Keratinocyte (primary cell): ENCODE results near the gene PCSK2. TPM values are rescaled to one million over a fixed set of nuclear protein-coding genes. Genes with fewer than 3 reads are reported as not detected.

Source experiments
- DNase-seq: peaks from one replicate; pipeline ENCODE4 v3.0.0-alpha.2; 2011; ENCODE audit warnings: low read depth, missing footprints, low spot score
- FAIRE-seq: peaks from 2 replicates; lab custom pipeline; 2011; peaks lifted over from hg19 to GRCh38; lab: Jason Lieb, UNC
- H2AFZ ChIP-seq: 2 replicates; pipeline ENCODE4 v1.6.0; 2012; ENCODE audit warnings: low read length, control low read depth, inconsistent platforms; ENCODE audit not compliant: control insufficient read depth
- H3K27ac ChIP-seq: 2 replicates; pipeline ENCODE4 v1.5.1; 2011; ENCODE audit warnings: low read length; ENCODE audit not compliant: control insufficient read depth, insufficient read depth
- H3K27me3 ChIP-seq: 3 replicates; pipeline ENCODE4 v1.6.0; 2011; ENCODE audit warnings: low read length; ENCODE audit not compliant: control insufficient read depth, insufficient read depth; ENCODE audit errors: extremely low read depth
- H3K36me3 ChIP-seq, 2 experiments: 2 replicates in 1 of 2; 3 replicates in 1 of 2; pipeline ENCODE4 v1.5.1; 2011; ENCODE audit warnings: low read length in 2 of 2, mild to moderate bottlenecking in 1 of 2; ENCODE audit not compliant: control insufficient read depth in 2 of 2, insufficient read depth in 2 of 2; ENCODE audit errors: extremely low read depth in 1 of 2
- H3K4me1 ChIP-seq: 3 replicates; pipeline ENCODE4 v1.5.1; 2011; ENCODE audit warnings: low read length; ENCODE audit not compliant: control insufficient read depth, insufficient read depth; ENCODE audit errors: extremely low read depth
- H3K4me2 ChIP-seq: 3 replicates; pipeline ENCODE4 v1.6.0; 2011; ENCODE audit warnings: low read depth, low read length; ENCODE audit not compliant: control insufficient read depth, insufficient read depth; ENCODE audit errors: extremely low read depth
- H3K4me3 ChIP-seq, 3 experiments: fragments of 200-600 bp in 1 of 3; sonication (generic) in 1 of 3; 2 replicates in 2 of 3; 3 replicates in 1 of 3; pipeline ENCODE4 v1.5.1; 2011 to 2016; ENCODE audit warnings: low read length in 3 of 3, mild to moderate bottlenecking in 3 of 3, control low read depth in 2 of 3, inconsistent platforms in 1 of 3, low read depth in 1 of 3, mixed read lengths in 1 of 3, mixed run types in 1 of 3, moderate library complexity in 1 of 3; ENCODE audit not compliant: control insufficient read depth in 2 of 3, insufficient read depth in 2 of 3; ENCODE audit errors: extremely low read depth in 1 of 3
- H3K79me2 ChIP-seq: 2 replicates; pipeline ENCODE4 v1.6.0; 2012; ENCODE audit warnings: low read length; ENCODE audit not compliant: control insufficient read depth, insufficient read depth
- H3K9ac ChIP-seq: 3 replicates; pipeline ENCODE4 v1.6.0; 2011; ENCODE audit warnings: low read length; ENCODE audit not compliant: control insufficient read depth, insufficient read depth; ENCODE audit errors: extremely low read depth
- H3K9me1 ChIP-seq: 3 replicates; pipeline ENCODE4 v1.6.0; 2011; ENCODE audit warnings: low read length; ENCODE audit not compliant: control insufficient read depth, insufficient read depth; ENCODE audit errors: extremely low read depth
- H3K9me3 ChIP-seq: 2 replicates; pipeline ENCODE4 v1.5.1; 2012; ENCODE audit warnings: low read depth, low read length; ENCODE audit not compliant: control insufficient read depth
- H4K20me1 ChIP-seq: 3 replicates; pipeline ENCODE4 v1.6.0; 2011; ENCODE audit warnings: low read length; ENCODE audit not compliant: control insufficient read depth, insufficient read depth; ENCODE audit errors: extremely low read depth
- CTCF ChIP-seq, 3 experiments: IDR thresholded peaks in 1 of 3; conservative IDR thresholded peaks in 1 of 3; optimal IDR thresholded peaks in 1 of 3; 2 replicates in 2 of 3; 3 replicates in 1 of 3; pipeline versions ENCODE3 to v1.5.1; 2011; ENCODE audit warnings: low read length in 3 of 3, mild to moderate bottlenecking in 3 of 3, moderate library complexity in 2 of 3, control low read depth in 1 of 3, inconsistent platforms in 1 of 3; ENCODE audit not compliant: insufficient read depth in 2 of 3; ENCODE audit errors: extremely low read depth in 1 of 3
- EZH2 ChIP-seq: IDR thresholded peaks from one replicate; pipeline ENCODE4 v1.6.1; 2012; ENCODE audit warnings: inconsistent platforms, mild to moderate bottlenecking, low read length, moderate library complexity
- dilution Hi-C: fragments of 300-500 bp; cut with MboI; formaldehyde crosslinking; loops from one replicate; pipeline ENCODE4 v1.7.0; 2020; ENCODE audit warnings: low sequenced_read_pairs; ENCODE audit not compliant: extremely low pct_ligation_motif_present
- polyA plus RNA-seq, 5 experiments: library from polyadenylated mRNA; depleted of rRNA in 3 of 5; stranded (reverse) in 3 of 5; stranded (forward) in 1 of 5; unstranded in 1 of 5; fragments of >200 nt; gene quantifications; 1 replicate in 1 of 5; 2 replicates in 3 of 5; 3 replicates in 1 of 5; pipeline versions ENCODE4 v1.2.1 to v1.2.3, GENCODE V29; 2011 to 2012; ENCODE audit warnings: missing spikeins in 2 of 5, low read depth in 1 of 5, low replicate concordance in 1 of 5

Gene PCSK2
- polyA plus RNA-seq, 1 donor (not counting 4 experiments of a cell fraction or from before 2014, with no cell fraction given): not detected

DNA sequence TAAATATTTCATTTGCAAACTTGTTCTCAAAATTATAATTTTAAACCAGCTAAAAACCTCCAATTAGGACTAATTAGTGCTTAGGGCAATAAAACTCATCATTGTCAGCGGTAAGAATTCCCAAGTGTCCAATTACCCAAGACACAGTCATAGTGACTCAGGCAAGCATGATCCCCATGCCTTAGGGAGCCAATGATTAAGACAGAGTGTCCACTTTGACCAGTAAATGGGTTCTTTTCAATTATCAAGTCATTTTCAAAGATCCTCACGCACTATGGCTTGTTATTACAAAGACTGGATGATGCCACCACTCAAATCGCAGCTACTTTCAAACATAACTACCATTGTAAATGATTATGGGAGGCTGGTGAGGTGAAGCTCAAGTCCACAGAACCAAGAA, 190.4 kb downstream of the PCSK2 start:
- no peaks in the 10 kb centered on the region for H4K20me1 ChIP-seq
- DNase-seq (no peak), FAIRE-seq (no peak)
- TF ChIP-seq EZH2: no peak
- TF ChIP-seq CTCF (optimal IDR thresholded peaks at IDR 0.05 in 1 of 3, IDR thresholded peaks at IDR 0.05 in 1 of 3, conservative IDR thresholded peaks at IDR 0.05 in 1 of 3; ENCODE audit: extremely low read depth in 1 of 3, insufficient read depth in 2 of 3, low read length in 3 of 3): no peak
- no peaks in the 10 kb centered on the region for H3K27me3 ChIP-seq
- H3K9ac ChIP-seq: no peak overlapping the region
- H3K79me2 ChIP-seq: no peaks in the 10 kb centered on the region
- H3K4me2 ChIP-seq: no peak overlapping the region
- dilution Hi-C loops: no loop called here
- H3K9me1 ChIP-seq: no peaks in the 10 kb centered on the region
- H3K36me3 ChIP-seq: no peaks in the 10 kb centered on the region
- no peak overlapping the region for H2AFZ ChIP-seq
- H3K4me3 ChIP-seq: no peak overlapping the region
- H3K27ac ChIP-seq: no peak overlapping the region
- no peaks in the 10 kb centered on the region for H3K4me1 ChIP-seq
- no peaks in the 10 kb centered on the region for H3K9me3 ChIP-seq

DNA sequence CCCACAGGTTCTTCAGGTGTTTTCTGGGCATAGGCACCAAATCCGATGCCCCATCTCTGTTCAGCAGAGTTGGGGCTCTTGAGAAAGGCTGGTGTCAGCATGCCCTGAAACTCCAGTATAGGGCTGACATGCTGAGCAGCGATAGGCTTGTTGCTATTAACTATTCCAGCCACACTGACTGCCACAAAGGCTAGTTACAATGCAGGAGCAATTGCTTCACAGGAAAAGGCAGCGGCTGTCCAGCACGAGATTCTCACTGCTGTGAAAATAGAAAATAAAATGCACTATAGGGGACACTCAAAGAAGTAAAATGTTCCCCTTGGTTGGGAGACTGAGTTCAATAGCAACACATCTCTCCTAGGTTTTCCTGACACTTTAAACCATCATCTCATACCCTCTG, 191.9 kb downstream of the PCSK2 start:
- DNase-seq (no peak), FAIRE-seq (no peak)
- TF ChIP-seq CTCF (optimal IDR thresholded peaks at IDR 0.05 in 1 of 3, IDR thresholded peaks at IDR 0.05 in 1 of 3, conservative IDR thresholded peaks at IDR 0.05 in 1 of 3; ENCODE audit: extremely low read depth in 1 of 3, insufficient read depth in 2 of 3, low read length in 3 of 3) (no peak), EZH2 (no peak)
- Histone ChIP-seq H4K20me1 (no peaks in the 10 kb centered on the region), H3K79me2 (no peaks in the 10 kb centered on the region), H3K36me3 (no peaks in the 10 kb centered on the region), H3K27me3 (no peaks in the 10 kb centered on the region), H3K9me1 (no peaks in the 10 kb centered on the region), H3K9me3 (no peaks in the 10 kb centered on the region), H3K9ac (no peak overlapping the region), H3K4me1 (no peaks in the 10 kb centered on the region), H3K27ac (no peak overlapping the region), H3K4me3 (no peak overlapping the region), H2AFZ (no peak overlapping the region), H3K4me2 (no peak overlapping the region)
- dilution Hi-C loops: no loop called here
